A673 (cell line): Measurements from ENCODE around the gene FOXK1.

Experiments
- EZH2 ChIP-seq: fragments of 200-600 bp; sonication (generic); IDR thresholded peaks from 2 replicates; pipeline ENCODE4 v1.6.1; 2017; ENCODE audit warnings: borderline replicate concordance, low read depth, mild to moderate bottlenecking, mixed read lengths, antibody characterized with exemption, low read length; ENCODE audit not compliant: poor library complexity, severe bottlenecking
- TF ChIP-seq, protein P1 (sequence below): fragments of 300-800, 200-600 bp; sonication (generic); conservative IDR thresholded peaks from 2 replicates; pipeline ENCODE4 v1.5.1; 2017; ENCODE audit warnings: low read depth, mild to moderate bottlenecking, antibody characterized with exemption, low read length, moderate library complexity, mixed read lengths

DNA sequence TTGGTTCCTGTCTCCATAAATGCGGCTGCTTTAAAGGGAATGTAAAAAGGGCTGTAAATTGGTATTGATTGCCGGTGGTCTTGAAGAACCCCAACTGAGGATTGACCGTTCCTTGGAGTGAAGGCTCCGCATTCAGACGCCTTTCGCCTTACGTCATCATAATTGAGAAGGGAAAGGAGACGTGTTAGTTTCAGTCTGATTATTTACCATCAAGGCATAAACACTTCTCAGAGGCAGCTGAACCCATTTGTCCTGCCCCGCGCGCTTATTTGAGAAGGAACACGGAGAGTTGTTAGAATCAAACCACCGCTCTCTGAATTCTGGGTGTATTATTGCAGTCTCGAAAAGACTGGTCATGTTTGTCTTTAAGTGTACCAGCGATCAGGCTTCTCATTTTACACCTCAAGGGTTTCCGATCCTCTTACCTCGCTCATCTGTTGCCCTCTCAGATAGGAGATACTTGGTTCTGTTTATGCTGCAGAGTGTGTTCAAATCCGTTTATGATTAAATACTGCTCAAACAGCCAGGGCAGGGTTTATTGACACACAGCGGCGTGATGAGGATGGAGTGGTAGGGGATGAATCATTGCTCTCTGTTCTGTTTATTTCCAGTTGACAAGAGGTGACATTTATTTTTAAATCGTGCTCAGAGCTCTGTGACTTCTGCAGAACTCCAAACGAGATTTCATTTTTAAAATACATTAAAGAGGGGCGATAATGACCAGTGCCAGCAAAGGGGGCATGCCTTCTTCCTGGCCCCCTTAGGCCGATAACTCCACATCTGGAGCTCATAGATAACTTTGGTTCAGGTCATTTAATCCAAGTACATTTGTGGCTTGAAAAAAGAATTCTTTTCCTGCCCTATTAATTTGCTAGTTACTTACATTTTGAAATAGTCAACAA is 30.4 kb downstream of the FOXK1 start:
- TF ChIP-seq, protein P1, sequence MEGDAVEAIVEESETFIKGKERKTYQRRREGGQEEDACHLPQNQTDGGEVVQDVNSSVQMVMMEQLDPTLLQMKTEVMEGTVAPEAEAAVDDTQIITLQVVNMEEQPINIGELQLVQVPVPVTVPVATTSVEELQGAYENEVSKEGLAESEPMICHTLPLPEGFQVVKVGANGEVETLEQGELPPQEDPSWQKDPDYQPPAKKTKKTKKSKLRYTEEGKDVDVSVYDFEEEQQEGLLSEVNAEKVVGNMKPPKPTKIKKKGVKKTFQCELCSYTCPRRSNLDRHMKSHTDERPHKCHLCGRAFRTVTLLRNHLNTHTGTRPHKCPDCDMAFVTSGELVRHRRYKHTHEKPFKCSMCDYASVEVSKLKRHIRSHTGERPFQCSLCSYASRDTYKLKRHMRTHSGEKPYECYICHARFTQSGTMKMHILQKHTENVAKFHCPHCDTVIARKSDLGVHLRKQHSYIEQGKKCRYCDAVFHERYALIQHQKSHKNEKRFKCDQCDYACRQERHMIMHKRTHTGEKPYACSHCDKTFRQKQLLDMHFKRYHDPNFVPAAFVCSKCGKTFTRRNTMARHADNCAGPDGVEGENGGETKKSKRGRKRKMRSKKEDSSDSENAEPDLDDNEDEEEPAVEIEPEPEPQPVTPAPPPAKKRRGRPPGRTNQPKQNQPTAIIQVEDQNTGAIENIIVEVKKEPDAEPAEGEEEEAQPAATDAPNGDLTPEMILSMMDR, result no peak
- TF ChIP-seq EZH2, result no peak
